Lung (tissue), 12 donors: Measurements from ENCODE around the gene LINGO3. TPM values are rescaled to one million over a fixed set of nuclear protein-coding genes. Genes with fewer than 3 reads are reported as not detected.

Experiments used
- ATAC-seq: fragments of 200-7000 bp; cut with Tn5 transposase; one replicate; pipeline ENCODE4 v1.9.1; 2020; ENCODE audit warnings: moderate number of reproducible peaks; ENCODE audit not compliant: insufficient read depth, low FRiP score
- DNase-seq, 3 donors: peaks; one replicate each; pipeline ENCODE4 v3.0.0-alpha.2; 2013 to 2017
- H3K27ac ChIP-seq, 2 donors: one replicate each; pipeline ENCODE4 v1.5.1; 2013; ENCODE audit warnings: mild to moderate bottlenecking in 2 of 2, moderate library complexity in 2 of 2, control low read depth in 1 of 2, inconsistent platforms in 1 of 2, low read depth in 1 of 2, low read length in 1 of 2
- H3K27me3 ChIP-seq, 3 donors: one replicate each; pipeline ENCODE4 v1.5.1; 2013; ENCODE audit warnings: low read length in 2 of 3; ENCODE audit not compliant: control insufficient read depth in 3 of 3, insufficient read depth in 3 of 3
- H3K36me3 ChIP-seq, 4 donors: one replicate each; pipeline ENCODE4 v1.5.1; 2013; ENCODE audit warnings: low read length in 4 of 4, mild to moderate bottlenecking in 1 of 4, moderate library complexity in 1 of 4; ENCODE audit not compliant: control insufficient read depth in 4 of 4, insufficient read depth in 4 of 4
- H3K4me1 ChIP-seq, 5 donors: one replicate each; pipeline ENCODE4 v1.5.1; 2013; ENCODE audit warnings: low read length in 5 of 5, mild to moderate bottlenecking in 2 of 5, moderate library complexity in 1 of 5; ENCODE audit not compliant: control insufficient read depth in 5 of 5, insufficient read depth in 5 of 5
- H3K4me3 ChIP-seq: one replicate; pipeline ENCODE4 v1.5.1; 2013; ENCODE audit warnings: mild to moderate bottlenecking, control low read depth, moderate library complexity
- H3K9ac ChIP-seq, 2 donors: one replicate each; pipeline ENCODE4 v1.5.1; 2013; ENCODE audit warnings: low read length in 2 of 2, control low read depth in 1 of 2; ENCODE audit not compliant: insufficient read depth in 1 of 2
- H3K9me3 ChIP-seq, 4 donors: one replicate each; pipeline ENCODE4 v1.5.1; 2013; ENCODE audit warnings: low read length in 3 of 4, mild to moderate bottlenecking in 1 of 4, moderate library complexity in 1 of 4; ENCODE audit not compliant: control insufficient read depth in 4 of 4, insufficient read depth in 3 of 4
- WGBS, 2 donors: extraction: QIAGEN DNeasy Blood & Tissue Kit; methylation state at CpG; one replicate each; pipeline ENCODE4 v1.1.7; 2013; 5-methylcytosine and 5-hydroxymethylcytosine counted together
- polyA plus RNA-seq, 2 donors: library from polyadenylated mRNA; stranded (reverse); fragments of 200-250 nt; gene quantifications; one replicate each; pipeline ENCODE4 v1.2.1, GENCODE V29; 2013
- total RNA-seq, 2 donors: library from RNA; depleted of rRNA in 1 of 2; stranded (reverse); fragments of >200 nt in 1 of 2; gene quantifications; one replicate each; pipeline ENCODE4 v1.2.1, GENCODE V29; 2014 to 2021
- TF ChIP-seq, protein P1 (sequence below): IDR thresholded peaks from 2 replicates; pipeline ENCODE4 v1.5.1; 2012; ENCODE audit warnings: mild to moderate bottlenecking; ENCODE audit errors: control extremely low read depth, extremely low read depth
- donor health status: control.
- donor health status: control.
- donor health status: Bipolar disorder and iron deficiency.
- donor health status: healthy.
- donor health status: DM: yes; HTN: yes; CAD: no.

Gene LINGO3
- total and polyA plus RNA-seq, 4 donors, result 0.10 to 1.0 (median 0.21) TPM; not detected in 1

DNA sequence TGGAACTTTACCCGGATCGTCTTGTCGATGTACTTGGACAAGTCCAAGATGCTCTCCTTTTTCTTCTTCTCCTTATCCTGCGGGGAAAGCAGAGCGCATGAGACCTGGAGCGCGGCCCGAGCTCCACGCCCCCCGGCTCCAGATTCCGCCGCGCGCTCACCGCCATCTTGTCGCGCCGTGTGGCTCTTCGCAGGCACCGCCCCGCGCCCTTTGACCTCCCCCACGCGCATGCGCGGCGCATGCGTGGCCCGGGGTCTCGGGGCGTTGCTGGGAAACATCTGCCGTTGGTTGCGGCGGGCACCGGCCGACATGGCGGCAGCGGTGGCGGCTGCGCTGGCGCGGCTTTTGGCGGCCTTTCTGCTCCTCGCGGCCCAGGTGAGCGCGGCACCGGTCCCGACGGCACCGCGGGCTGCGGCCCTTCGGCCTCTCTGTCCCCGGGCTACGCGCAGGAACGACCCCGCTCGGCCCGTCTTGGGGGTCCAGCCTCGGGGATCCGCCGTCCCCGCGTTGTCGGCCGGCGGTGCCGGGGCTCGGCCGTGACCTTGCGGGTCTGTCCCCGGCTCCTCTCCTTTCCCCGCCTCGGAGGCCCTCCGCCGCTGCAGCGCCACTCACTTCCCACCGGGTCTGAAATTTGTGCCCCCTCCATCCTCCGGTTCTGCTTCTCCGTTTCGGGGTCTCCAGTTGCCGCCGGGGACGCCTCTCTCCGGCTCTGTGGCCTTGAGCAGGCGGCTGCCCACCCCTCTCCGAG, 20.6 kb upstream of the LINGO3 start, which contains the start of the genes LSM7 and SPPL2B:
TSS of gene LSM7 (minus strand) at position 186 of the 748 bp plus-strand sequence. CDS start at position 166, 20 bp downstream.
TSS of gene SPPL2B (plus strand) at position 284 of the 748 bp plus-strand sequence. CDS start at position 310, 26 bp downstream.
- no peaks in the 10 kb centered on the region for H3K9me3 ChIP-seq
- H3K27ac ChIP-seq, result peak within 1 kb of the TSS; percentile 69 to 86
- peak; percentile 92 to 96 (median 92) for DNase-seq
- H3K4me3 ChIP-seq, result peak within 1 kb of the TSS; percentile 93
- ATAC-seq, result peak; percentile 91
- H3K9ac ChIP-seq, result peak within 1 kb of the TSS; percentile 39 to 46
- TF ChIP-seq, protein P1, sequence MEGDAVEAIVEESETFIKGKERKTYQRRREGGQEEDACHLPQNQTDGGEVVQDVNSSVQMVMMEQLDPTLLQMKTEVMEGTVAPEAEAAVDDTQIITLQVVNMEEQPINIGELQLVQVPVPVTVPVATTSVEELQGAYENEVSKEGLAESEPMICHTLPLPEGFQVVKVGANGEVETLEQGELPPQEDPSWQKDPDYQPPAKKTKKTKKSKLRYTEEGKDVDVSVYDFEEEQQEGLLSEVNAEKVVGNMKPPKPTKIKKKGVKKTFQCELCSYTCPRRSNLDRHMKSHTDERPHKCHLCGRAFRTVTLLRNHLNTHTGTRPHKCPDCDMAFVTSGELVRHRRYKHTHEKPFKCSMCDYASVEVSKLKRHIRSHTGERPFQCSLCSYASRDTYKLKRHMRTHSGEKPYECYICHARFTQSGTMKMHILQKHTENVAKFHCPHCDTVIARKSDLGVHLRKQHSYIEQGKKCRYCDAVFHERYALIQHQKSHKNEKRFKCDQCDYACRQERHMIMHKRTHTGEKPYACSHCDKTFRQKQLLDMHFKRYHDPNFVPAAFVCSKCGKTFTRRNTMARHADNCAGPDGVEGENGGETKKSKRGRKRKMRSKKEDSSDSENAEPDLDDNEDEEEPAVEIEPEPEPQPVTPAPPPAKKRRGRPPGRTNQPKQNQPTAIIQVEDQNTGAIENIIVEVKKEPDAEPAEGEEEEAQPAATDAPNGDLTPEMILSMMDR, result no peak
- H3K4me1 ChIP-seq, result peaks cover 0 to 37% (median 18%) of the 10 kb centered on the region in 5 donors
- peaks cover 0 to 15% (median 5%) of the 10 kb centered on the region in 4 donors for H3K36me3 ChIP-seq
- H3K27me3 ChIP-seq, result no peaks in the 10 kb centered on the region
- WGBS, 2 donors, result 0% methylated on average over 83 to 89 of the region's 89 CpGs

DNA sequence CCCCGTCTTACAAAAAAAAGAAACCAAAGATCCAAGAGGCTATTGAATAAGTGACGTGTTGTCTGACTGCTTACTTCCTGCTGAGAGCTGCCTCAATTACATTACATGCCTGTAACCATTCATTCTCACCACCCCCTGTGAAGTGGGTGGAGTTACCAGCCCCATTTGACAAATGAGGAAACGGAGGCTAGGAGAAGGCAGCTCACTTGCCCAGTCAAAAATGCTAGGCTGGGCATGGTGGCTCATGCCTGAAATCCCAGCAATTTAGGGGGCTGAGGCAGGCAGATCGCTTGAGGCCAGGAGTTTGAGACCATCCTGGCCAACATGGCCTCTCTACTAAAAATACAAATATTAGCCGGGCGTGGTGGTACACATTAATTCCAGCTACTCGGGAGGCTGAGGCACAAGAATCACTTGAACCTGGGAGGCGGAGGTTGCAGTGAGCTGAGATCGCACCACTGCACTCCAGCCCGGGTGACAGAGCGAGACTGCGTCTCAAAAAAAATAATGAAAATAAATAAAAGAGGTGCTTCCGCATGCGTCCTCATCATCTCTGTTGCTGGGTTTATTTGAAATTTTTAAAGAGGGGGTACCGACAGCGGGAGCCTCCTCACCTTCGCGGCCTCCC, 19.9 kb upstream of the LINGO3 start:
- WGBS, 2 donors, result 0 to 1% methylated on average over 18 of the region's 18 CpGs
- peaks cover 0 to 37% (median 14%) of the 10 kb centered on the region in 5 donors for H3K4me1 ChIP-seq
- peaks cover 0 to 22% (median 5%) of the 10 kb centered on the region in 4 donors for H3K36me3 ChIP-seq
- H3K27ac ChIP-seq, result peak overlapping the region; percentile 69 to 86
- no peaks in the 10 kb centered on the region for H3K27me3 ChIP-seq
- TF ChIP-seq, protein P1, result no peak
- peak overlapping the region; percentile 39 to 46 for H3K9ac ChIP-seq
- DNase-seq (peak; percentile 52 to 68 (median 64)), ATAC-seq (peak; percentile 82)
- peak overlapping the region; percentile 93 for H3K4me3 ChIP-seq
- H3K9me3 ChIP-seq, result no peaks in the 10 kb centered on the region

DNA sequence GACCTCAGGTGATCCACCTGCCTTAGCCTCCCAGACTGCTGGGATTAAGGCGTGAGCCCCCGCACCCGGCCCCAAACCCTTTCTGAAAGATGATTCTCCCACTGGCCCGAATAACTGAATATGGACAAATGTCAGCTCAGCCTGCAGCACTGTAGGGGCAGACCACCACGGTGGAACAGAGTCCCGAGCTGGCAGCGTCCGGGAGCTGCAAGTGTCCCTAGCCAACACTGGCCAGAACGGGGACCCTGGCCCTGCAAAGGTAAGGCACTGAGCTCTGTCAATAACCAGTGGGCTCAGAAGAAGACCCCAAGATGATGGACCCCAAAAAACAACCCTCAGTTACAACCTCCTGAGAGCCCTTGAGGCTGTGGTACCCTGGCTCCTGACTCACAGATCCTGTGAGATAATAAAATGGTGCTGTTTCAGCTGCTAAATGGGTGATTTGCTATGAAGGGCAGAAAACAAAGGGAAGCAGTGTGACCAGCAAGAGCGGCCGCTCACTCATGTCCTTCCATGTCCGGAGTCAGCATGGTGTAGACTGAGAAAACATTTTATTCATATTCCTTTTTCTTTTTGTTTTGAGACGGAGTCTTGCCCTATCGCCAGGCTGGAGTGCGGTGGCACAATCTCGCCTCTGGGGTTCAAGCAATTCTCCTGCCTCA, 18.9 kb upstream of the LINGO3 start:
- TF ChIP-seq, protein P1, result no peak
- 89 to 91% methylated on average over 16 of the region's 16 CpGs for WGBS, 2 donors

More for the DNA sequence above, 18.9 kb upstream of the LINGO3 start:
- no peaks in the 10 kb centered on the region for H3K27me3 ChIP-seq
- DNase-seq (no peak), ATAC-seq (no peak)
- peaks cover 0 to 33% (median 14%) of the 10 kb centered on the region in 5 donors for H3K4me1 ChIP-seq
- H3K9me3 ChIP-seq, result no peaks in the 10 kb centered on the region
- no peak overlapping the region for H3K4me3 ChIP-seq
- H3K27ac ChIP-seq, result no peak overlapping the region
- H3K36me3 ChIP-seq, result peaks cover 0 to 24% (median 5%) of the 10 kb centered on the region in 4 donors
- H3K9ac ChIP-seq, result no peak overlapping the region
